C4-2B (cell line): Measurements from ENCODE around the gene BLZF1.
"Not testable (repeated sequence)": the region's sequence is repeated elsewhere in the genome, so short reads cannot be mapped to it uniquely, and the experiment has no call there.

Source experiments
- CTCF ChIP-seq: fragments of 450-650 bp; conservative IDR thresholded peaks from 2 replicates; pipeline ENCODE4 v1.5.1; 2017; ENCODE audit warnings: mild to moderate bottlenecking
- ZFX ChIP-seq: fragments of 450-650 bp; IDR thresholded peaks from 2 replicates; pipeline ENCODE4 v1.6.1; 2017

GRCh38 chr1:169402578-169402977 is 34.6 kb downstream of the BLZF1 start:
- TF ChIP-seq CTCF, ZFX: not testable (repeated sequence)
